Osteocyte (in vitro differentiated cells): ENCODE results near the gene COX4I1. TPM values are rescaled to one million over a fixed set of nuclear protein-coding genes. Genes with fewer than 3 reads are reported as not detected.

ENCODE experiments used
- DNase-seq: peaks from one replicate; pipeline ENCODE4 v3.0.0; 2021; ENCODE audit warnings: mixed read lengths; ENCODE audit not compliant: unreplicated experiment; ENCODE audit errors: extremely low spot score
- H3K27ac Mint-ChIP-seq: one replicate; pipeline ENCODE4 v1.8.0; 2021; ENCODE audit warnings: mild to moderate bottlenecking, mixed read lengths; ENCODE audit not compliant: unreplicated experiment
- H3K27me3 Mint-ChIP-seq: one replicate; pipeline ENCODE4 v1.8.0; 2021; ENCODE audit warnings: mixed read lengths; ENCODE audit not compliant: unreplicated experiment
- H3K36me3 Mint-ChIP-seq: one replicate; pipeline ENCODE4 v1.8.0; 2021; ENCODE audit warnings: mixed read lengths; ENCODE audit not compliant: unreplicated experiment
- H3K4me1 Mint-ChIP-seq: one replicate; pipeline ENCODE4 v1.8.0; 2021; ENCODE audit warnings: mixed read lengths; ENCODE audit not compliant: unreplicated experiment
- H3K4me3 Mint-ChIP-seq: one replicate; pipeline ENCODE4 v1.8.0; 2021; ENCODE audit warnings: mild to moderate bottlenecking, moderate library complexity, mixed read lengths; ENCODE audit not compliant: unreplicated experiment
- H3K9me3 Mint-ChIP-seq: one replicate; pipeline ENCODE4 v1.8.0; 2021; ENCODE audit warnings: mixed read lengths; ENCODE audit not compliant: unreplicated experiment
- CTCF ChIP-seq: fragments of 200-600 bp; sonication (generic); IDR thresholded peaks from 2 replicates; pipeline ENCODE4 v1.5.0; 2021; ENCODE audit warnings: antibody characterized with exemption, mild to moderate bottlenecking, moderate library complexity
- total RNA-seq: library from RNA; stranded (reverse); gene quantifications from 2 replicates; pipeline ENCODE4 v1.2.1, GENCODE V29; 2021

Gene COX4I1
- total RNA-seq, 1 donor from 2014 or later, result 456 TPM

- no peak overlapping the region for H3K27ac Mint-ChIP-seq
- no peaks in the 10 kb centered on the region for H3K4me1 Mint-ChIP-seq
- TF ChIP-seq CTCF, result no peak
- no peak for DNase-seq
- no peaks in the 10 kb centered on the region for H3K9me3 Mint-ChIP-seq
- H3K27me3 Mint-ChIP-seq, result peaks cover 13% of the 10 kb centered on the region
- no peaks in the 10 kb centered on the region for H3K36me3 Mint-ChIP-seq
- no peak overlapping the region for H3K4me3 Mint-ChIP-seq
Observed at GRCh38 chr16:85843471-85844168, 44.1 kb downstream of the COX4I1 start.

- Mint-ChIP-seq H3K27ac (no peak overlapping the region), H3K9me3 (no peaks in the 10 kb centered on the region), H3K4me1 (no peaks in the 10 kb centered on the region), H3K4me3 (no peak overlapping the region), H3K27me3 (peaks cover 13% of the 10 kb centered on the region), H3K36me3 (no peaks in the 10 kb centered on the region)
- TF ChIP-seq CTCF, result no peak
- DNase-seq, result no peak
Observed at GRCh38 chr16:85844169-85844481, 44.6 kb downstream of the COX4I1 start.

GRCh38 chr16:85844786-85845185, 45.3 kb downstream of the COX4I1 start:
- Mint-ChIP-seq H3K4me3 (no peak overlapping the region), H3K27me3 (peaks cover 15% of the 10 kb centered on the region), H3K27ac (no peak overlapping the region), H3K4me1 (no peaks in the 10 kb centered on the region), H3K36me3 (no peaks in the 10 kb centered on the region), H3K9me3 (no peaks in the 10 kb centered on the region)
- no peak for TF ChIP-seq CTCF
- DNase-seq, result no peak

GRCh38 chr16:85845266-85845665, 45.8 kb downstream of the COX4I1 start:
- no peaks in the 10 kb centered on the region for H3K4me1 Mint-ChIP-seq
- H3K27ac Mint-ChIP-seq, result no peak overlapping the region
- H3K9me3 Mint-ChIP-seq, result no peaks in the 10 kb centered on the region
- H3K27me3 Mint-ChIP-seq, result peaks cover 16% of the 10 kb centered on the region
- H3K4me3 Mint-ChIP-seq, result no peak overlapping the region
- no peaks in the 10 kb centered on the region for H3K36me3 Mint-ChIP-seq
- TF ChIP-seq CTCF, result no peak
- DNase-seq, result no peak

- Mint-ChIP-seq H3K36me3 (no peaks in the 10 kb centered on the region), H3K9me3 (no peaks in the 10 kb centered on the region), H3K4me1 (no peaks in the 10 kb centered on the region), H3K4me3 (no peak overlapping the region), H3K27me3 (peaks cover 23% of the 10 kb centered on the region), H3K27ac (no peak overlapping the region)
- DNase-seq, result no peak
- TF ChIP-seq CTCF, result no peak
Observed at GRCh38 chr16:85846461-85846860, 47.0 kb downstream of the COX4I1 start.
